ENCODE data around the gene GXYLT1.

The GXYLT1 gene

DNA sequence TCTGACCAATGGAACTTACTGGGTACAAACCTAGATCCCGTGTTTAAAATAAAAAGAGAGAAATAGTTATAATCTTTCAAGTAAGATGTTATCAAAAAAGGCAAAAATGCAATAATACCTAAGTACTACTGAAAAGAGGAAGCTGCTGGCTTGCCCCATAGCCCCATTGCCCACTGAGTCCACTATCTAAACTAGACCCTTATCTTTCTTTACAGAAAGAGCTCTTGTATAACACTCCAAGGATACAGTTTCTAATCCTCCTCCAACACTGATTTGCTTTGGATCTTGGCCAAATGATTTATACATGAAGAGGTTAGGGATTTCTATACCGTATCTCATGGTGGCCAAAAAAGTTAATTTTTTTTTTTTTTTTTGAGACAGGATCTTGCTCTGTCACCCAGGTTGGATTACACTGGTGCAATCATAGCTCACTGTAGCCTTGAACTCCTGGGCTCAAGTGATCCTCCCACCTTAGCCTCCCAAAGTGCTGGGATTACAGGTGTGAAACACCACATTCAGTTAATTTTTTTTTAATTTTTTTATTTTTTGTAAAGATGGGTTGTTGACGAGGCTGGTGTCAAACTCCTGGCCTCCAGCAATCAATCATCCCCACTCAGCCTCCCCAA lies 2.6 kb downstream of the GXYLT1 start:
- H3K9me3 ChIP-seq (ENCODE audit: low read depth, low read length) = no peaks in the 10 kb centered on the region
- DNase-seq (ENCODE audit: low read depth, low spot score) = no peak

DNA sequence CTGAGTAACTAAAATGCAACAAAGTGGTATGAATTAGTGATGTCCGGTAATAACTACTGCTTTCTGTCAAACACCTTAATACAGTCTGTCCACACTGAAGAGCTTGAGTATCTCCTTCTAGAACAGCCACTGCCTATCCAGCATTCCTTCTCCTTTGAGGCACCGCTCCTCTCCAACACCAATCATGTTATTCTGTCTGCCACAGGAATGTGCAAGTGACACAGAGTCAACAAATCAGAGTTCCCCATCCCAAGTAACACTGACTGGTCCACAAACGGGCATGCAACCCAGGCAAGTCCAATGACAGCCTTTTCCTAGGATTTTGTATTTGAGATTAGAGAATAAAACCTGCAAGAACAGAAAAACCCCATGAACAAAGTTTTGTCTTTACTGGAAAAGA lies 3.8 kb downstream of the GXYLT1 start:
- no peak for DNase-seq (ENCODE audit: low read depth, low spot score)
- H3K4me3 ChIP-seq = no peak overlapping the region
- TF ChIP-seq POLR2AphosphoS5 (IDR thresholded peaks at IDR 0.05; ENCODE audit: borderline replicate concordance, low read depth, low read length) (no peak), EZH2 (IDR thresholded peaks at IDR 0.05) (no peak), FOXP2 (optimal IDR thresholded peaks at IDR 0.05; ENCODE audit: control extremely low read depth, extremely low read length, insufficient read depth) (no peak)
- no peak overlapping the region for H3K27ac ChIP-seq
- H3K36me3 ChIP-seq (ENCODE audit: insufficient read depth, low read length) = no peaks in the 10 kb centered on the region
- H3K9ac ChIP-seq (ENCODE audit: insufficient read length) = no peak overlapping the region
- H3K9me3 ChIP-seq (ENCODE audit: low read depth, low read length) = no peaks in the 10 kb centered on the region

More for the DNA sequence above, 2.6 kb downstream of the GXYLT1 start:
- H3K9ac ChIP-seq (ENCODE audit: insufficient read length) = no peak overlapping the region
- H3K4me3 ChIP-seq = no peak overlapping the region
- no peaks in the 10 kb centered on the region for H3K36me3 ChIP-seq (ENCODE audit: insufficient read depth, low read length)
- TF ChIP-seq EZH2 (IDR thresholded peaks at IDR 0.05) = no peak
- TF ChIP-seq FOXP2 (optimal IDR thresholded peaks at IDR 0.05; ENCODE audit: control extremely low read depth, extremely low read length, insufficient read depth) = no peak
- TF ChIP-seq POLR2AphosphoS5 (IDR thresholded peaks at IDR 0.05; ENCODE audit: borderline replicate concordance, low read depth, low read length) = no peak
- no peak overlapping the region for H3K27ac ChIP-seq

DNA sequence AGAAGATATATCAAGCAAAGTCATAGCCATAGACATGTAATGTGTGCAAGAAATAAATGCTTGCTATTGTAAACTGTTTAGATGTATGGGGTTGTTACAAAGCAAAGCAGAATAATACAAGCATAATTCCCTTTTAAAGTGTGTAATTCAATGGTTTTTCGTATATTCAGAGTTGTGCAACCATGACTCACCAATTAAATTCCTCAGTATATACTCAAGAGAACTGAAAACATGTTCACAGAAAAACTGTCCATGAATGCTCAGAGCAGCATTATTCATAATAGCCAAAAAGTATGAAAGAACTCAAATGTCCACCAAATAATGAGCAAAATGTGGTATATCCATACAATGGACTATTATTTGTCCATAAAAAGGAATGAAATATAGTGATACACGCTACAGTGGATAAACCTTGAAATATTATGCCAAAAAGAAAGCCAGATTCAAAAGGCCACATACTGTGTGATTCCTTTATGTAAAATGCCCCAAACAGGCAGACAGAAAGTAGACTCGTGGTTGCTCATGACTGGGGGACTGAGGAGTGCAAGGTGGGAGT lies 9.3 kb downstream of the GXYLT1 start:
- TF ChIP-seq EZH2 (IDR thresholded peaks at IDR 0.05) (no peak), FOXP2 (optimal IDR thresholded peaks at IDR 0.05; ENCODE audit: control extremely low read depth, extremely low read length, insufficient read depth) (no peak), POLR2AphosphoS5 (IDR thresholded peaks at IDR 0.05; ENCODE audit: borderline replicate concordance, low read depth, low read length) (no peak)
- Histone ChIP-seq H3K9ac (ENCODE audit: insufficient read length) (no peak overlapping the region), H3K9me3 (ENCODE audit: low read depth, low read length) (0 out of 2 replicates have a peak, but pooled peaks cover 2% of the 10 kb centered on the region), H3K4me3 (no peak overlapping the region), H3K36me3 (ENCODE audit: insufficient read depth, low read length) (peaks cover 8% of the 10 kb centered on the region; the same call in 1 of the 2 replicates), H3K27ac (no peak overlapping the region)
- DNase-seq (ENCODE audit: low read depth, low spot score) = no peak

DNA sequence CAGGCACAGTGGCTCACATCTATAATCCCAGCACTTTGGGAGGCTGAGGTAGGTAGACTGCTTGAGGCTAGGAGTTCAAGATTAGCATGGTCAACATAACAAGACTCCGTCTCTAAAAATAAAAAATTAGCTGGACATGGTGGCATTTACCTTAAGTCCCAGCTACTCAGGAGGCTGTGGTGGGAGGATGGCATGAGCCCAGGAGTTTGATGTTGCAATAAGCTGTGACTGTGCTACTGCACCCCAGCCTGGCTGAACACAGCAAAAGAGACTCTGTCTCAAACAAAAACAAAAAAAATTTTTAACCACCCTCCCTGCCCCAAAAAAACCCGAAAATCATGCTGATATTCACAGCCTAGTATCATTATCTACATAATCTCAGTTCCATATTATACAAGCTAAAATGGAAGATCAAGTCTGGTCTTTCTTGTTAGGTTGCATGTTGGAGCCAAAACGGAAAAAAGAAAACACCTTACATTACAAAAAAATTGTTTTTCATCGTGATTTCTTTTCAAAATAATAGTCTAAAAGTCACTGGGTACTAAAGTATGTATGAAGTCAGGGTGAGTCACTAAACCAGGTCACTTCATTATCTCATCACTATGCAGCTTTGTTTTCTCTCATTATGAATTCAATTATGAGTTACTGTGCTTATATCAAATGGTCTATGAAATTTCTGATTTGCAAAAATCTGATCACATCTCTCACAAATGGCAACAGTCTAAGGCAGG lies 13.8 kb downstream of the GXYLT1 start:
- TF ChIP-seq EZH2 (IDR thresholded peaks at IDR 0.05) = no peak
- TF ChIP-seq POLR2AphosphoS5 (IDR thresholded peaks at IDR 0.05; ENCODE audit: borderline replicate concordance, low read depth, low read length) = no peak
- no peak for TF ChIP-seq FOXP2 (optimal IDR thresholded peaks at IDR 0.05; ENCODE audit: control extremely low read depth, extremely low read length, insufficient read depth)
- H3K4me3 ChIP-seq = peak overlapping the region; percentile 38
- peak overlapping the region; percentile 45 for H3K9ac ChIP-seq (ENCODE audit: insufficient read length)
- no peak for DNase-seq (ENCODE audit: low read depth, low spot score)
- 0 out of 2 replicates have a peak, but pooled peaks cover 2% of the 10 kb centered on the region for H3K9me3 ChIP-seq (ENCODE audit: low read depth, low read length)
- H3K27ac ChIP-seq = peak overlapping the region; percentile 64
- peaks cover 8% of the 10 kb centered on the region; the same call in 1 of the 2 replicates for H3K36me3 ChIP-seq (ENCODE audit: insufficient read depth, low read length)

DNA sequence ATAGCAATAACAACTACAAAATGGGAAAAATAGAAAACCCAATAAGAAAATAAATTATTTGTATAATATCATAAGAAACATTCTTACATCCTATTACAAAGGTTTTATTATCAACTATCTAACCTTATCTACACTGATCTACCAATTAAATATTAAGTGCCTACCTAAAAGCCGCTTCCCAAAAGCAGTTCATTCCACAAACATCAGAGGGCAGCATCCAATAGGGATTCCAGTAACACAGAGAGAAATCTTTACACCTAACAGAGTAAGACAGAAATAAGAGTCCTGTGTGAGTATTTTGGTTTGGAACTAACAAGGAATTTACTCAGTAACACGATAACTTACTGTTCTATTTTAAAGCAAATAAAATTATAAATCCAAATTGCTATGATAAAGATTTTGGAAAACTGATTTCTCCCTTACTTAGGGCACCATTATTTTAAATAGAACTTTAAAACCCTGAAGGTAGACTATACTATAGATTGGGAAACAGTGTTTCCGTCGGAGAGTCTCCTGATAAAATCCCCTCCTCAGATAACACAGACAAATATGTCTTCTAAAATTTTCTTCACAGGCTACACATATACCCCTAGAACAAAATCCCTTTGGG lies 15.0 kb downstream of the GXYLT1 start:
- no peak for TF ChIP-seq EZH2 (IDR thresholded peaks at IDR 0.05)
- no peak for TF ChIP-seq FOXP2 (optimal IDR thresholded peaks at IDR 0.05; ENCODE audit: control extremely low read depth, extremely low read length, insufficient read depth)
- no peak for TF ChIP-seq POLR2AphosphoS5 (IDR thresholded peaks at IDR 0.05; ENCODE audit: borderline replicate concordance, low read depth, low read length)
- peak overlapping the region; percentile 64 for H3K27ac ChIP-seq
- H3K36me3 ChIP-seq (ENCODE audit: insufficient read depth, low read length) = no peaks in the 10 kb centered on the region
- peak; percentile 62 for DNase-seq (ENCODE audit: low read depth, low spot score)
- H3K9me3 ChIP-seq (ENCODE audit: low read depth, low read length) = no peaks in the 10 kb centered on the region
- peak overlapping the region; percentile 38; the same call in 1 of the 2 replicates for H3K4me3 ChIP-seq
- H3K9ac ChIP-seq (ENCODE audit: insufficient read length) = peak overlapping the region; percentile 32

DNA sequence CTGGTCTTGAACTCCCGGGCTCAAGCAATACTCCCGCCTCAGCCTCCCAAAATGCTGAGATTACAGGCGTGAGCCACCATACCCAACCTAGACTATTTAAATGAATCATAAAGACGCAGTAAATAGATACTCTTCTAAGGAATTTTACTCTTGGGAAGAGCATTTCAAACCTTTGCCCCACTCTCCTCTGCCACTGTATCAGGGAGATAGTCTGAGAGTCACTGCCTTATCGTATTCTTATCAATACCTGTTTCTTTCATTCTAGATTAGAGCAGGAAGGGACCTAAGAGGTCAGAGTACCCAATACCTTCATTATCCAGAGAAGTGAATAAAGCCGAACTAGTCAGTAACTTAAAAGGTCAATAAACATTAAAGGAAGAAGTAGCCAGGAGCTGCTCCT lies 15.8 kb downstream of the GXYLT1 start:
- H3K4me3 ChIP-seq = no peak overlapping the region
- no peak overlapping the region for H3K27ac ChIP-seq
- H3K36me3 ChIP-seq (ENCODE audit: insufficient read depth, low read length) = no peaks in the 10 kb centered on the region
- no peak for TF ChIP-seq FOXP2 (optimal IDR thresholded peaks at IDR 0.05; ENCODE audit: control extremely low read depth, extremely low read length, insufficient read depth)
- no peak for TF ChIP-seq EZH2 (IDR thresholded peaks at IDR 0.05)
- TF ChIP-seq POLR2AphosphoS5 (IDR thresholded peaks at IDR 0.05; ENCODE audit: borderline replicate concordance, low read depth, low read length) = no peak
- H3K9me3 ChIP-seq (ENCODE audit: low read depth, low read length) = no peaks in the 10 kb centered on the region
- H3K9ac ChIP-seq (ENCODE audit: insufficient read length) = no peak overlapping the region
- DNase-seq (ENCODE audit: low read depth, low spot score) = no peak

DNA sequence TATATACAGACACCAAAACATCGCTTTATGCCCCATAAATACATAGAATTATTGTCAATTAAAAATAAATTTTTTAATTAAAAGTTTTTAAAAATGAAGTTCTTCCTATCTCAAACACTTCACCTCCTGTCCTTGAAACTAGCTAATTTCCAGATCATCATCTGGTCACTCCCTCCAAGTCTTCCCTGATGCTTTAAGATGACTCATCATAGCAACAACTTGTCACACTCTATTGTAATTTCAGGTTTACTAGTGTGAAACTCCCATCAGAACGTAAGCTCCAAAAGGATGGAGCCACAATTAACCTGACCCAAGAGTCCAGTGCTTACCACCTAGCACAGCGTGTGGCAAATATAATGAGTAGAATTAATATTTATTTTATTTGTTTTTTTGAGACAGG lies 16.3 kb downstream of the GXYLT1 start:
- H3K36me3 ChIP-seq (ENCODE audit: insufficient read depth, low read length) = no peaks in the 10 kb centered on the region
- no peak for DNase-seq (ENCODE audit: low read depth, low spot score)
- H3K9ac ChIP-seq (ENCODE audit: insufficient read length) = no peak overlapping the region
- TF ChIP-seq POLR2AphosphoS5 (IDR thresholded peaks at IDR 0.05; ENCODE audit: borderline replicate concordance, low read depth, low read length) (no peak), EZH2 (IDR thresholded peaks at IDR 0.05) (no peak), FOXP2 (optimal IDR thresholded peaks at IDR 0.05; ENCODE audit: control extremely low read depth, extremely low read length, insufficient read depth) (no peak)
- no peak overlapping the region for H3K27ac ChIP-seq
- no peaks in the 10 kb centered on the region for H3K9me3 ChIP-seq (ENCODE audit: low read depth, low read length)
- H3K4me3 ChIP-seq = no peak overlapping the region

DNA sequence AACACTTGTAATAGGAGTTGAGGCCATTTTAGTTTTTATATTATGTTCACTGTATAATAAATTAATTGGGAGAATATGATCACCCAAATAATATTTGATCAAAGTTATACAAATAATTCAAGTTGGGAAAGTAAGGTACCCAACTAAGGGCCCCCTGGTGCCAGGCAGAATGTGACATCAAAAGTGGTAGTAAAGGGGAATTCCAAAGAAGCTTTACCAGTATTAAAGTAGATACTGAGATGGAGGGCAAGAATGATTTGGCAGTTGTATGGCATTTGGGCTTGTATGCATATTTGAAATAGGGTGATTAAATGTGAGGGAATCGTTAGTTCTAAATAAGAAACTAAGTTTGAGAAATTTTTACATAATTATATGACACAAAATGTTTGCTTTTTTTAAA lies 17.7 kb downstream of the GXYLT1 start:
- no peaks in the 10 kb centered on the region for H3K9me3 ChIP-seq (ENCODE audit: low read depth, low read length)
- H3K27ac ChIP-seq = no peak overlapping the region; the same call in 1 of the 2 replicates
- H3K4me3 ChIP-seq = no peak overlapping the region
- DNase-seq (ENCODE audit: low read depth, low spot score) = no peak
- H3K36me3 ChIP-seq (ENCODE audit: insufficient read depth, low read length) = no peaks in the 10 kb centered on the region
- no peak for TF ChIP-seq POLR2AphosphoS5 (IDR thresholded peaks at IDR 0.05; ENCODE audit: borderline replicate concordance, low read depth, low read length)
- no peak for TF ChIP-seq FOXP2 (optimal IDR thresholded peaks at IDR 0.05; ENCODE audit: control extremely low read depth, extremely low read length, insufficient read depth)
- TF ChIP-seq EZH2 (IDR thresholded peaks at IDR 0.05) = no peak
- no peak overlapping the region for H3K9ac ChIP-seq (ENCODE audit: insufficient read length)
